HL-60/S4 (cell line): ENCODE data around the gene RALGAPA2.

Experiments used
- in situ Hi-C: fragments of 300-500 bp; cut with MboI; formaldehyde crosslinking; loops from 2 replicates; pipeline ENCODE4 v1.14.3; 2022; ENCODE audit warnings: low sequenced_read_pairs

The RALGAPA2 gene

DNA sequence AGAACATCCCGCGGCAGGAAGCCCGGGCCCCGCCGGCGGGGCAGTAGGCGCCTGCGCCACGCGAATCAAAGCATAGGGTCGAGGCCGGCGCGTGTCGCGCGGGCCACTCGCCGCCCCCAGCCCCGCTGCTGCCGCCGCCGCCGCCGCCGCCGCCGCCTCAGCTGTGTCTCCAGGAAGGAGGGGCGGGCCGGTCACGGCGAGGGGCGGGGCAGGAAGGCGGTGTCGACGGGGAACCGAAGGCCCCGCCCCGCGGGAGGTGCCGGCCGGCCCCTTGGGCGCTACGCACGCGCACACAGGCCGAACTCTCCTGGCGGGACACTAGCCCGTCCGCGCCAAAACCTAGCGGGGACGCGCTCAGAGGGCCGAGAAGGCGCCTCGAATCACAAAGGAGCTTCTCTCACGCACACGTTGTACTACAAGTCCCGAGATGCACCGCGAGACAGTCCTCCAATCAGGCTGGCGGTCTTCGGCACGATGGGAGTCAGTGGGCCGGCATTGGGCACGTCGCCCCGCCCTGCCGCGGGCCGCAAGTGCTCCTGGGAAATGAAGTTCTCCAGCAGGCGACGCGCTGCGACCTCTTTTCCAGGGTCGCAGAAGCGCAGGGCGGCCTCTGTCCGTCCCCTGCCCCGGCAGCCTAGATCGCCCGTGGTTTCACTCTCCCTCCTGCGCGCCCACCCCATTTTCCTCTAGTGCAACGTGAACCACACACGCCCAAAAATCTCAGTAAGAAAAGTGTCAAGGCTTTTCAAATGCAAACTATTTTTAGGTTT is at the start of gene RALGAPA2:
RALGAPA2 (minus strand) TSS at position 171 of the 770 bp plus-strand sequence; CDS start at position 7, 164 bp downstream.
- in situ Hi-C loops, result no loop called here

- in situ Hi-C loops, result no loop called here
Observed at GRCh38 chr20:20761301-20761700, 48.9 kb upstream of the RALGAPA2 start.

DNA sequence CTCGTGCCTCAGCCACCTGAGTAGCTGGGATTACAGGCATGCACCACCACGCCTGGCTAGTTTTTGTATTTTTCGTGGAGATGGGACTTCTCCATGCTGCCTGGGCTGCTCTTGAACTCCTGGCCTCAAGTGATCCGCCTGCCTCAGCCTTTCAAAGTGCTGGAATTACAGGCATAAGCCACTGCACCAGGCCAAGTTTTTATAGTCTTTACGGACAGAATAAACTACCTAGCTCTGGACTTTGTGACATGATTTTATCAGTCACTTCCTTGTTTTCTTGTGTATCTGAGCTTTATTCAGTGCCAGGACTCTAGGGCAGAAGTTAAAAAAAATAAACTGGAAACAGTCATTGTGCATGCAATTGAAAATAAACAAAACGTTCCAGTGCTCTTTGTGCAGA is 46.7 kb upstream of the RALGAPA2 start:
- in situ Hi-C loops, result no loop called here

GRCh38 chr20:20755674-20756319 is 43.4 kb upstream of the RALGAPA2 start:
- in situ Hi-C loops, result no loop called here

DNA sequence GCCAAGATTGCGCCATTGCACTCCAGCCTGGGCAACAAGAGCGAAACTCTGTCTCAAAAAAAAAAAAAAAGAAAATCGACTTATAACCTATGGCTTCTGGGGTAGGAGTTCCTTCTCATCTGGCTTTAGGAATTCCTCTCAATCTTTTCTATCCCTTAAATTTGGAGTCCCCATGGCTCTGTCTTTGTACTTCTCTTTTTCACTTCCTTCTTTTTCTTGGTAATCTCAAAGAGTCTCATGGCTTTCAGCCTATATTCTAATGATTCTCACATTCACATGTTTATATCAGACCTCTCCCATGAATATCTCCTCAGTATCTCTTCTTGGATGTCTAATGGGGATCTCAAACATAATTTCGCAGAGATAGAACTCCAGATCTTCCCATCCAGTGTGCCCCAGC is 42.8 kb upstream of the RALGAPA2 start:
- in situ Hi-C loops, result no loop called here

DNA sequence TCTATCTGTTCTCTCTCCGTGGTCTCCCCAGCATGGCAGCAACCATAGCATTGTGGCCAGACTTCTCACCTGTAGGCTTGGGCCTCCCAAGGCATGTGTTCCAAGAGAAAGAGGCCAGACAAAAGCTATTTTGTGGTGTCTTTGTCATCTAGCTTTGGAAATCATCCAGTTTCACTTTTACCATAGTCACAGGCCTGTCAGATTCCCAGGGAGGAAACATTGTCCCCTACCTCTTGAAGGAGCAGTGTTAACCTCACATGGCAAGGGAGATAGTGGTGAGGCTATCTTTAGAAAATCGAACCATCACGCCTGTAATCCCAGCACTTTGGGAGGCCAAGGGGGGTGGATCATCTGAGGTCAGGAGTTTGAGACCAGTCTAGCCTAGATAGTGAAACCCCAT is 42.3 kb upstream of the RALGAPA2 start:
- in situ Hi-C loops, result no loop called here

DNA sequence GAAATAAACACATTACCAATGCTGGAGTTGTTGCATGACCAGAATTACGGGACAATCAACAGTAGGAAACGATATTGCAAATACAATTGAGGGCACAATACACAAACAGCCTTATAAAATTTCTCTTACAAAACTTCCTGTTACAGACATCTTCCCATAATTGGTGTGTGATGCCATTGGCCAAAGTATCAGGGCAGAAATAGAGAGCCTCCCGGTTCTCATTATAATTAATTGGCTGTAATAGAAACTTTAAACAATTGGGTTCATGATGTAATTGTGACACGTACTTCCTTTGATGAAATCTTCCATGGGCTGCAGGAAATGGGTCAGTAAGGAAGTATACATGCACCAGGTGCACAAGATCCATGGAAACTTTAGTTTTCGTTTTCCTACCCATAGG is 40.3 kb upstream of the RALGAPA2 start:
- in situ Hi-C loops, result no loop called here

- in situ Hi-C loops, result no loop called here
Observed at GRCh38 chr20:20747298-20747697, 34.9 kb upstream of the RALGAPA2 start.

- in situ Hi-C loops, result no loop called here
Observed at GRCh38 chr20:20744170-20744725, 31.8 kb upstream of the RALGAPA2 start.

DNA sequence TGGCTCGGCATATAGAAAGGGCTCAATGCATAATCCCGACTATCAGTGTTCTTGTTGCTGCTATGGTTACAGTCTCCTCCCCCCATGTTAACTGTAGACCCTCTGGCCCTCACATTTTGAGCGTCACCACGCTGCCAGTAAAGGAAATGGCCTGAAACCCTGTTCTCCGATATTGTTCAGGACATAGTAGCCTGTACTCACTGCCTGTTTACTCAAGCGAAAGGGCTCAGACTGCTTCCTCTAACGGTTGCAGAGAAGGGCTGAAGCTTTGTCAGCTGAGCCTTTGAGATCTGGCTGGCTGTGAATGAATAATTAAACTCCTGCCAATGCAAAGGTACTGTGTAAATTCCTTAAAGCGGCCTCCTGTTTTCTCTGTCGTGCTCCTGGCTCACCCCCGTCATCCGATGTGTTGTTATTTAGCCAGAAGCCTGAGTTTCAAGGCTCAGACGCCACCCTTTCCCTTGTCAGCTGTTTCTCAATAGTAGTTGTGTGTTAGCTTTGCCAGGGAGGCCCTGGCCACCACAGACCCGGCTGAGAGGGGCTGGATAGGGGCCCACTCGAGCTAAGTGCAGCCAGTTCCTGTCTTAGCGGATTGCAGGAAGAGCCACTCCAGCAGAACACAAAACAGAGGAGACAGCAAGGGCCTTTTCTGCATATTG is 31.2 kb upstream of the RALGAPA2 start:
- in situ Hi-C loops, result no loop called here

- in situ Hi-C loops, result no loop called here
Observed at GRCh38 chr20:20741087-20742045, 28.9 kb upstream of the RALGAPA2 start.

GRCh38 chr20:20740541-20740940 is 28.1 kb upstream of the RALGAPA2 start:
- in situ Hi-C loops, result no loop called here

DNA sequence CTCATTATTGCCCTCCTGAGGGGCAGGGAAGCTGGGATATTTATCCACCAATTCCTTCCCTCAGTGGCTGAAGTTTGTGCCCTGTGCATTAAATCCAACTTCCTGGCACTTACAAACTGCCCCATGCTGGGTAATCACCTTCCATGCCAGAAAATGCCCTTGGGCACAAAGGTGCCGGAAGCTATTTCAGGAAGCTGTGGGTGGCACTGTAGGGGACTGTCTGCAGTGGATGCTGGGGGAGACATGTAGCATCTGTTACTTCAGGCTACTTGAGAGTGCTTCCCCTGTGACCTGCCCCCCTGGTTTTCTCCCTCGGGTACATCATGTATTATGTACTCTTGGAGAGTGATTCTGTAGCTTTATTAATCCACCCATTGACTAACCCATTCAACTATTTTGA is 24.7 kb upstream of the RALGAPA2 start:
- in situ Hi-C loops, result no loop called here

GRCh38 chr20:20736303-20736702 is 23.9 kb upstream of the RALGAPA2 start:
- in situ Hi-C loops, result no loop called here

DNA sequence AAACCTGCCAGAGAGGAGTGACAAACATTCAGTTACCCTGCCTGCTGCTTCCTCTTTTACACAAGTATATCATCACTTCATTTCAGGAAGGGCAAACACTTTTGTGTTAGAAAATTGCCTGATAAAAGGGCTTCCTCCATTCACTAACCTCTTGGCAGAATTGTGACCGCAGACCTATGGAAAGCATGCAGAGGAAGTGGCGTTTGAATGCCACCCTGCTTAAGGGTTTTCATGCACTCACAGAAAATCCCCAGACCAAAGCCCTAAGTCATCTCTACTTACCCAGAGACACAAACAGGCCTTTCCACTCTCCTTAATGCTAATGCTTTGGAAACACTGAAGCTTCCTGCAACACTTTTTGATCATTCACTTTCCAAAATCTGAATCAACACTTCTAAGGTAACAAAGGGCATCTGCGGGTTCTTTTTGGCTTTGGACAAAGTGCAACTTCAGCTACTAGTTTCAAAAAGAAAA is 22.1 kb upstream of the RALGAPA2 start:
- in situ Hi-C loops, result no loop called here

DNA sequence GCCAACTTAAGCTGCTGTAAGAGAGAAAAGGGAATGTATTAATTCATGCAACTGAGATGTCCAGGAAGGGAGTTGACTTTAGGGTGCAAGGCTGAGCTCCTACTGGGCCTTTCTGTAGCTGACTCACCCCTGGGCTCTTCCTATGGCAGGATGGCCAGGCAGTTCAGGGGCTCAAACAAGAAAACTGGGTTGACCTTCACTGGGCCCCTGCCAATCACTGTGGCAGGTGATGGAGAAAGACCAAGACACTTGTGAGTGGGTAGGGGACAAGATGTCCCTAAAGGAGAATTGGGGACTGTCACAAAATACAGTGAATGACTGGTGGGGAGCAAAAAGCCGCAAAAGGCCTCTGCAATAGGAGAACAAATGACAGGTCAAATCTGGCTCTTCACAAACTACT is 21.5 kb upstream of the RALGAPA2 start:
- in situ Hi-C loops, result no loop called here

- in situ Hi-C loops, result no loop called here
Observed at GRCh38 chr20:20732641-20733040, 20.2 kb upstream of the RALGAPA2 start.

DNA sequence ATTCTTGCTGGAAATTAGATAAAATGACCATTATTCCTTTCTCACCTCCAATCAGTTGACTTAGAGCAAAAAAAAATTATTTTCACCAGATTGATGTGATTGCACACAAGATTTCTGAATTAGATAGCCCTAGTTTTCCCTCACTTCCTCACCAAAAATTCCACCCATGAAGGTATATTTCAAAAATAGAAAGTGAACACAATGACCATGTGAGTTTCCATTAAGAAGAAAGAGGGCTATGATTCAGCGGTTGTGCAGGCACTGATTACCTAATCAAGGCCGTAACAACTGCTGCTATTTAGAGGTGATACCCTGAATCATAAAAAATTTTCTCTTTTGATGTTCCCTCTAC is 19.5 kb upstream of the RALGAPA2 start:
- in situ Hi-C loops, result no loop called here

- in situ Hi-C loops, result no loop called here
Observed at GRCh38 chr20:20731000-20731944, 18.8 kb upstream of the RALGAPA2 start.
